Right lobe of liver (tissue), 4 donors: Measurements from ENCODE around the gene EFNA3.
A peak's percentile ranks its signal among the peaks of the same experiment; 100 is the strongest.

Experiments
- CTCF ChIP-seq, 4 donors: fragments of 200-600 bp in 3 of 4; fragments of 450-650 bp in 1 of 4; IDR thresholded peaks; one replicate each; pipeline versions ENCODE4 v1.5.1 to v1.8.0; 2016 to 2022; ENCODE audit warnings: antibody characterized with exemption in 4 of 4, mild to moderate bottlenecking in 2 of 4
- POLR2A ChIP-seq: fragments of 450-650 bp; IDR thresholded peaks from one replicate; pipeline ENCODE4 v1.6.1; 2017; ENCODE audit warnings: antibody characterized with exemption, mild to moderate bottlenecking
- donor health status: DM: no; HTN: no; CAD: no.
- donor health status: DM: no; HTN: no; CAD: no.
- donor health status: DM: no; HTN: yes; CAD: no.

GRCh38 chr1:155044812-155045657 is 33.6 kb upstream of the EFNA3 start:
- peak; percentile 75 to 88 (median 86) for TF ChIP-seq CTCF (IDR thresholded peaks at IDR 0.05)
- TF ChIP-seq POLR2A: no peak
